GM18499 (cell line): ENCODE measurements around the gene ARMC12.
"Not testable (repeated sequence)": the region's sequence is repeated elsewhere in the genome, so short reads cannot be mapped to it uniquely, and the experiment has no call there.

Experiments used
- ATAC-seq: cut with Tn5 transposase; IDR thresholded peaks from one replicate; pipeline ENCODE4 v1.9.1; 2021; ENCODE audit warnings: moderate number of reproducible peaks; ENCODE audit not compliant: insufficient read depth, unreplicated experiment

The ARMC12 gene

GRCh38 chr6:35736982-35737412 is at the start of gene ARMC12:
TSS of gene ARMC12 (plus strand) at chr6:35737032. CDS start at chr6:35737109, 77 bp downstream.
- ATAC-seq, result no peak

DNA sequence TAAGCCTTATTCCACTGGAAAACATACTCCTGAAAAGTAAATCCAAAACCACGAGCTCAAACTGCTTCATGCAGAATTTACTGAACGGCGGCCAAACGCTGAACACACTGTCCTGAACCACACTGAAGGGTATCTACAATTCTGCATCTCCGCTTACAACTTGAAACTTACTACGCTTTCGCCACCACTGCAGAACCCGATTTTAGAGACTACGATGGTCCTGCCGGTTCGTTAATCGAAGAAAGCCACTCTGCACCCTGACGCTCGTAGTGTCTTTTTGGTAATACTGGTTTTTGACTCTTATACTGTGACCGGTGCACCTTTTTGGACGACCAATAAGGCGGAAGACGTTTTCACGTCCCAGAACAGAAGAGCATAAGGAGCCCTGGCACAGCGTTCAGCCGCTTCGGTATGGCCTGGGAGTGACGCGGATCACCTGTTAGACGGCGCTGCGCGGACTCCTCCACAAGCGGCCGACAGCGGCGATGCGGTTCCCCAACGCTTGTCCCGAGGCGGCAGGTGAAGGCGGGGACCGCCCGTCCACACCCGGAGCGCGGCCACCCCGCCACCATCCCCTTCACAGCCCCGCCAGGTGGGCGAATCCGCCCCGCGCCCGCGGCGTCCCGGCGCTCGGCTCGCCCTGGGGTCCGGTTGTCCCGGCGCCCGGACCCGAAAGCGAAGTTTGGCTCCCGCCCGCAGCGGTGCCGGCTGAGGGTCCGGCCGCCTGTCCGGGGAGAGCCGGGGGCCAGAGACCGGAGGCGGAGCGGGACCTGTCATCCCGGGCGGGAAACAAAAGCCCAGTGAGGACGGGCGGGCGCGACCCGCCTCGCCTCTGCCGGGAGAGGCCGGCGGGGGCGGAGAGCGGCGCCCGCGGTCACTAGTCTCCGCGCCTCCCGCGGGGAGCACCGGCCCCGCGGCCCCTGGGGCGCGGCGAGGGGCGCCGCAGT is 48.9 kb upstream of the ARMC12 start:
- no peak for ATAC-seq

DNA sequence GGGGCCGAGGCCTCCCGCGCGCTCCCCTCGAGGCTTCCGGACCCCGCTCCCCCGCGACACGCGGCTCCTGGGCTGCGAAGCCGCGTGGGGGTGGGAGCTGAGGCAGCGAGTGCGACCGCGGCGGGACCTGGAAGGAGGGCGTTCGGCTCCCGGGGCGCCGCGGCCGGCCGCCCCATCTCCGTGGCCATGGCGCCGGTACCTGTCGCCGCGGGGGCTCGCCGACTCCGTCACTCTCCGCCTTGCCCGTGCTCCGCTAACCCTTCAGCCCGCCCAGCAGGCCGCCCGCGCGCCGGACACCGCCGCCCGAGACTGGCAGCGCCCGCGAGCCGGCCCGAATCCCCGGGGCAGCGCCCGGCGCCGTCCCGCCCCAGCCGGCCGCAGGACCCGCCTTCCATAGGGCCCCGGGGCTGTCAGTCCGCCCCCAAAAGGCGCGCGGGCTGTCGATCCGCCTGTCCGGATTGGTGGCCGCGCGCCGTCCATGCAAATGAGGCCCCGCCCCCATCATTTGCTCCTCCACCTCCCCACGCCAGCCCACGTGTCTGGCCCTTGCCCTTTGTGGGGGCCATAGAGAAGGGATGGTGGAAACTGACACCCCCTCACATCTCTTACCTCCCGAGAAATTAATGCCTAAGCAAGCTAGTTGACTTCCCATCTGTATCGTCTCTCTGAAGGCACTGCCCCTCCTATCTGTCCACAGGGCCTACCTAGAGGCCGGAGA is 48.1 kb upstream of the ARMC12 start, which contains the start of gene FKBP5:
Gene FKBP5, minus strand, starts transcription at position 311 of the 718 bp plus-strand sequence. CDS start 46,091 bp downstream, outside the sequence.
- ATAC-seq, result no peak

- ATAC-seq, result not testable (repeated sequence)
Observed at GRCh38 chr6:35690006-35690405, 46.8 kb upstream of the ARMC12 start.

DNA sequence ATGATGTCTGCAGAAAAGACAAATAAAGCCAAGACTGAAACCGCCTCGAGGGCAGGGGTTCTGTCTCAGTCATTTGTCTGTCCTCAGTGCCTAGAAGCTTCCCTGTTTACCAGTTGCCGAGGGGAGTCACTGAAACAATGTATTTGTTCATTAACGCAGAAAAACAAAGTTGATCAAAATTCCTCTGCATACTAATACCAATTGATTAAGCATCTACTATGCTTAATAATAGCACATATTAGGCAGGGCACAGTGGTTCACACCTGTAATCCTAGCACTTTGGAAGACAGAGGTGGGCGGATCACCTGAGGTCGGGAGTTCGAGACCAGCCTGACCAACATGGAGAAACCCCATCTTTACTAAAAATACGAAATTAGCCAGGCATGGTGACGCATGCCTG is 46.3 kb upstream of the ARMC12 start:
- no peak for ATAC-seq

DNA sequence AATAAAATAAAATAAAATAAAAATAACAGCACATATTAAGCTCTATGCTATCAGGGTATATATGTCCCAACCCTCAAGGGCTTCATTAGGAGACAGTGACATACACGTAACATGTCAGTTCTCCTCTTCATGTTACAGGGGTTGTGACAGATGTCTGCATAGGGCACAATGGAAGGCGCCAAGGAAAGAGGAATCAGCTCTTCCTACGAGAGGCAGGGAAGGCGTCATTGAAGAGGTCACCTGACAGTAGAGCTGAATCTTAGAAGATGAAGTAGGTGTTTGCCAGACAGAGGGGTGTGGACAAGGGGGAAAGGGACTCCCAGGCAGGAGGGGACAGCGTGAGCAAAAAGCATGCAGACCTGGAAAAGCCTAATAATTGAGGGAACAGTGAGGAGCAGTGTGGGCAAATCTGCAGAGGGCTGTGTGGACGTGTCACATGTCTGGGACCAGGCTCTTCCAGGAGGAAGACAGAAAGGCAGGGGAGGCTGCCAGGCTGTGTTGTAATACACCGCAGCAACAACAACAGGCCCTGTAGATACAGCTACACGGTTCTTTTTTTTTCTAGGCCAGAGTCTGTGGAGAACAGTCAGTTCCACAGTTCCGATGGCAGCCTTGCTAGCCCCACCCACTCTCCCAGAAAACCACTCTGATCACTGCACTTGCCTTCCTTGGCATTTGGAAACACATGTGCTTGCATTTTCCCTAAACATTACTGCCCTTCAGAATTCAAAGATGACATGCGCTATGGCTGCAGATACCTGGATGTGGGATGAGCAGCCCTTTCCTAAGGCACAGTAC is 45.6 kb upstream of the ARMC12 start:
- no peak for ATAC-seq

DNA sequence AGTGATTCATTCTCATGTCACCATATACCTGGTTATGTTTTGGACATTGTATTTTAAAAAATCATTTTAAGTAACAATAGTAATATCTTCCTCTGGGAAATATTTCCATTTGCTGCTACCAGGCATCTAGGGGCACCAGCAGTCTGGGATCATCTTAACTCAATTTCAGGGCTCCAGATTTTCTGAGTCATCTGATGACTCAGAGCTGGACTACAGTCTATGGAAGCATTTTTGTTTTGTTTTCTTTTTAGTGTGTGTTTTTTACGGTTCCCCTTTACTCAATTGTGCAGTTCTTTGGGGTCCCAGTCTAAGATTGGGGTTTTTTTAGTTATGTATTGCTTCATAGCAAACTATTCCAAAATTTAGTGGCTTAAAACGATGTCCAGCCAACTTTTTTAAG is 42.4 kb upstream of the ARMC12 start:
- no peak for ATAC-seq

DNA sequence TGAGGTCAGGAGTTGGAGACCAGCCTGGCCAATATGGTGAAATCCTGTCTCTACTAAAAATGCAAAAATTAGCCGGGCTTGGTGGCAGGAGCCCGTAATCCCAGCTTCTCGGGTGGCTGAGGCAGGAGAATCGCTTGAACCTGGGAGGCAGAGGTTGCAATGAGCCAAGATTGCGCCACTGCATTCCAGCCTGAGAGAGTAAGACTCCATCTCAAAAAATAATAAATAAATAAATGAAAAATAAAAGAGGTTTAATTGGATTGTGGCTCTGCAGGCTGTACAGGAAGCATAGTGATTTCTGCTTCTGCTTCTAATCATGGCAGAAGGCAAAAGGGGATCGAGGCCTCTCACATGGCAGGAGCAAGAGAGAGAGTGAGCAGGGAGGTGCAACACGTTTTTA is 38.4 kb upstream of the ARMC12 start:
- not testable (repeated sequence) for ATAC-seq

DNA sequence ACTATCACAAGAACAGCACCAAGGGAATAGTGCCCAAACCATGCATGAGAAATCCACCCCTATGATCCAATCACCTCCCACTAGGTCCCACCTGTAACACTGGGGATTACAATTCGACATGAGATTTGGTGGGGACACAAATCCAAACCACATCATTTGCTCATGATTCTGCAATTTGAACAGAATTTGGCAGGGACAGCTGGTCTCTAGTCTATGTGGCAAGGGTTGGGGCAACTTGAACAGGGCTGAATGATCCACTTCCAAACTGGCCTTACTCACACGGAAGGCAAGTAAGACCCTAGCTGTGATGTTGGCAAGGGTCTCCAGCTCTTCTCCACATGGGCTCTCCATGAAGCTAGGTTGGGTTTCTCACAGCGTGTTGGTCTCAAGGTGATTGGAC is 38.0 kb upstream of the ARMC12 start:
- no peak for ATAC-seq

GRCh38 chr6:35703554-35703953 is 33.3 kb upstream of the ARMC12 start:
- no peak for ATAC-seq

- ATAC-seq, result no peak
Observed at GRCh38 chr6:35706468-35706867, 30.4 kb upstream of the ARMC12 start.

DNA sequence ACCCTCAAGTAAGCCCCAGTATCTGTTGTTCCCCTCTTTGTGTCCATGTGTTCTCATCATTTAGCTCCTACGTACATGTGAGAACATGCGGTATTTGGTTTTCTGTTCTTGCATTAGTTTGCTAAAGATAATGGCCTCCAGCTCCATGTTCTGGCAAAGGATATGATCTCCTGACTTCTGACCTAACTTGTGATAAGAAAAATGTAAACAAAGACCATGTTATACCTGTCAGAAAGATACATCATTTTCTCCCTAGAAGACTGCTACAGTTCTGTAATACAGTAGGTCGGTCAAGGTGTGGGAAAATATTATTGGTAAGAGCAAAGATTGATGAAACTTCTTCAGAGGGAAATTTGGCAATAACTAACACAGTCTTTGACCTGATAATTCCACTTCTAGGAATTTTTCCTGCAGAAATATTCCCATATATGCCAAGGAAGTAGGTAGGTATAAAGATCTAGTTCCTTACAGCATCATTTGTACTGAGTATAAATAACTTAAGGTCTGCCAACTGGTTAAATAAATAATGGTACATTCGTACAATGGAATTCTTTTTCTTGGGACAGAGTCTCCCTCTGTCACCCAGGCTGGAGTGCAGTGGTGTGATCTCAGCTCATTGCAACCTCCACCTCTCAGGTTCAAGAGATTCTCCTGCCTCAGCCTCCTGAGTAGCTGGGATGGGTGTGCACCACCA is 29.0 kb upstream of the ARMC12 start:
- ATAC-seq, result no peak

- ATAC-seq, result no peak
Observed at GRCh38 chr6:35708585-35708984, 28.2 kb upstream of the ARMC12 start.

GRCh38 chr6:35710241-35710847 is 26.5 kb upstream of the ARMC12 start:
- ATAC-seq, result no peak

- no peak for ATAC-seq
Observed at GRCh38 chr6:35711731-35712130, 25.1 kb upstream of the ARMC12 start.

GRCh38 chr6:35713006-35713767 is 23.6 kb upstream of the ARMC12 start:
- ATAC-seq, result no peak

- no peak for ATAC-seq
Observed at GRCh38 chr6:35716798-35717197, 20.0 kb upstream of the ARMC12 start.

DNA sequence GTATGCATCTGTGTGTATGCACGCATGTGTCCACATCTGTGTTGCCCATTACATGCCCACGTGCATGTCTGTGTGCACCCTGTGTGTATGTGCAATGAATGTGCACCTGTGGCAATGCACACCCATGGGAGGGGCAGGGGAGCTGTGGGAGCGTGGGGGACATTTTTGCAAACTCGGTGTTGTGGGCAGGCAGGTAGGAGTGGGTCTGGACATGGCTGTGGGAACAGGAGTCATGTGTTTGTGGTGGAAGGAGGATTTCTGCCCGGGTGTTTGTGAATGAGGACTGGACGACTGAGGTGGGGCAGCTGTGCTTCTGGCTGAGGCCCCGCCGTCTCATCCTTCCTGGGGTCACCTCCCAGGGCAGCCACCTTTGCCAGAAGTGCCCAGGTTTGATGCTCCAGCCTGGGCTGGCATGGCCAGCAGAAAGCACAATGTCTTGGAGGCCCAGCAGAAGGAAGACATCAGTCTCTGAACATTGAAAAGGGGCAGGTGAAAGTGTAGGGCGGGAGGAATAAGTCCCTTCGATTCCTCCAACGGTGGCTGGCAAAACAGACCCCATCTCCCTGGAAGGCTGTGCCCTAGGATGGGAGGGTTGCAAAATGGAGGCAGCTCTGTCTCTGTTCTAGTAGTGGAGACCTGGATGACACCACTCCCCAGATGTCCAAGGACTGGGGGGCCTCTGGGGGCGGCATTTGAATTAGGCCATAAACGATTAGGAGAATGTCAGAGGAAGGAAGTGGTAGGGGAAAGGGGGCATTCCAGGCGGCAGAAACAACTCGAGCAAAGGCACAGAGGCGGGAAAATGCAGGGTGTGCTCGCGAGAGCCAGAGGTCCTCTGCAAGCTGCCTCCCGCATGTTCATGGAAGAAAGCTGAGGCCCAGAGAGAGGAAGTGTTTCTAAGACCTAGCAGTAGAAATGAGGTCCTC is 19.1 kb upstream of the ARMC12 start:
- ATAC-seq, result no peak
